ENCODE measurements around the gene GLG1.

The GLG1 gene

GRCh38 chr16:74649839-74650504, 43.1 kb upstream of the GLG1 start:
- no peak for DNase-seq (ENCODE audit: low read depth)
- H3K4me3 ChIP-seq (ENCODE audit: low read depth, low read length), result no peak overlapping the region
- no peak for TF ChIP-seq CTCF (IDR thresholded peaks at IDR 0.05; ENCODE audit: low read depth, low read length, missing control alignments)

- no peak overlapping the region for H3K4me3 ChIP-seq (ENCODE audit: low read depth, low read length)
- no peak for DNase-seq (ENCODE audit: low read depth)
- no peak for TF ChIP-seq CTCF (IDR thresholded peaks at IDR 0.05; ENCODE audit: low read depth, low read length, missing control alignments)
Measured at GRCh38 chr16:74641969-74642368, 35.1 kb upstream of the GLG1 start.

- no peak for DNase-seq (ENCODE audit: low read depth)
- TF ChIP-seq CTCF (IDR thresholded peaks at IDR 0.05; ENCODE audit: low read depth, low read length, missing control alignments), result no peak
- H3K4me3 ChIP-seq (ENCODE audit: low read depth, low read length), result no peak overlapping the region
Measured at GRCh38 chr16:74637742-74638453, 31.0 kb upstream of the GLG1 start.

GRCh38 chr16:74635303-74635702, 28.4 kb upstream of the GLG1 start:
- TF ChIP-seq CTCF (IDR thresholded peaks at IDR 0.05; ENCODE audit: low read depth, low read length, missing control alignments), result no peak
- no peak overlapping the region for H3K4me3 ChIP-seq (ENCODE audit: low read depth, low read length)
- no peak for DNase-seq (ENCODE audit: low read depth)

- TF ChIP-seq CTCF (IDR thresholded peaks at IDR 0.05; ENCODE audit: low read depth, low read length, missing control alignments), result no peak
- no peak overlapping the region for H3K4me3 ChIP-seq (ENCODE audit: low read depth, low read length)
- no peak for DNase-seq (ENCODE audit: low read depth)
Measured at GRCh38 chr16:74633686-74634085, 26.8 kb upstream of the GLG1 start.

- H3K4me3 ChIP-seq (ENCODE audit: low read depth, low read length), result no peak overlapping the region
- no peak for DNase-seq (ENCODE audit: low read depth)
- no peak for TF ChIP-seq CTCF (IDR thresholded peaks at IDR 0.05; ENCODE audit: low read depth, low read length, missing control alignments)
Measured at GRCh38 chr16:74627506-74628220, 20.7 kb upstream of the GLG1 start.

All from GM12864 (cell line).